Measurements from ENCODE around the gene IFT25.

Gene IFT25

DNA sequence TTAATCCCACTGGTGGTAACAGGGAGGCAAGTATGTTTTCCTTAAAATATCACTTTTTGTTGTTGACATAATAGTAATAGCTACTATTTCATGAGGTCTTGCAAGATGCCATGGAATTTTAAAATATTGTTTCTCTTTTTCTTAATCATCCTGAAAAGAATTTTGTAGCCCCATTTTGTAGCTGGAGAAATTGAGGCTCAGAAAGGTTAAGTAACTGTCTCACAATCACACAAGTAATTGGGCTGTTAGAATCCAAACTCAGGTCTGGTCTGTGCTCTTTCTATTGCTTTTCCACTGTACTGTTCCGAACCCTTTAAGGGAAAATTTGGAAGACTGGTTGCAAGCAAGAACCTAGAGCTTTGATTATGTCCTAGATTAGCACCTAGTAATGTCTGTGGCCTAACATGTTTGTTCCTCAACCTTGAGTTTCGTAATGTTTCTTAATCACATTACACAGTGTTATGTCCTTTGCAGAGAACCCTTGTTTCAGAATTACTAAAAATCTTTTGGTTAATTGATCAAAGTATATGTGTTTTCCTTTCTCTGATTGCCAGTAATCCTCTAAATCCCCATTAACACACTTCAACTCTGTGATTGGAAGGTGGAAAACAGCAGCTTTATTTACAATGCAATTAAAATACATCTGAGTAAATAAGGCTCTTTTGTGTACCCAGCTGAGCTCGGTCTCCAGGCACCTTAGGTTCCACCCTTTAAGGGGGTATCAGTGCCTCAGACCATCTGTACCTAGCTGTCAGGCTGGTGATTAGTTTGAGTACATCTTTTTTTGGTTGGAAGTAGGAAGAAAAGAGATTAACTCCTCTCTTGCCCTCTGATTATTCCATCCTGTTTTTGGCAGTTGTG lies 11.0 kb upstream of the IFT25 start:
- no peak for DNase-seq

DNA sequence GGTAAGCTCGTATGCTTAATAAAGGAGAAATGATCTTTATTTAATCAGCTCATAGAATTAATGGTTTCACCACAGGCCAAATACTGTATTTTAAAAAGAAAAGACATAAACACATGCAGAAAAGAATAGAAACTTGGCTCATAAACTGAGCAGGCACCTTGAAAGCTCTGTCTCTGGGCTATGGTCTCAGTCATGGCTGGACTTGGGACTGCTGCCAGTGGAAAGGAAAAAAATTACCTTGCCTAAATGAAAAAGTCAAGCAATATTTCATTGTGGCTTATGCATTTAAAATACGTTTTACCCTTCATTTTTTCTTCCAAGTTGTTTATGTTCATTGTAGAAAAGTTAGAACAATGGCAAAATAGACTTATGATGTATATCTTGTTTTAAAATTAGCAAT lies 8.6 kb upstream of the IFT25 start:
- no peak for DNase-seq

DNA sequence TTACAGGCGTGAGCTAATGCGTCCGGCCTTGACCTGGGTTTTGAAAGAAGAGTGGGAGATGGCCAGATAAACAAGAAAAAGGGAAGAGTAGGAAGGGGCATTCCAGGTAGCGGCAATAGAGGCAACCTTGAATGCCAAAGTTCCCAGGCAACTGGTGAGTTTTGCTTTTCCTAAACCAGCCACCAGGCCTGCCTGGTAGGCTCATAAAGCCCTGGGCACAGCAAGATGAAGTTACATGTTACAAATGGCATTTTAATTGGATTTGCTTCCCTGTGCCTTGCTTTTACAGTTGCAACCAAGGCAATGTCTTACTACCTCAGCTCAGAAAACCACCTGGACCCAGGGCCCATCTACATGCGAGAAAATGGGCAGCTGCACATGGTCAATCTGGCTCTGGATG lies 6.2 kb upstream of the IFT25 start:
- DNase-seq, result no peak

DNA sequence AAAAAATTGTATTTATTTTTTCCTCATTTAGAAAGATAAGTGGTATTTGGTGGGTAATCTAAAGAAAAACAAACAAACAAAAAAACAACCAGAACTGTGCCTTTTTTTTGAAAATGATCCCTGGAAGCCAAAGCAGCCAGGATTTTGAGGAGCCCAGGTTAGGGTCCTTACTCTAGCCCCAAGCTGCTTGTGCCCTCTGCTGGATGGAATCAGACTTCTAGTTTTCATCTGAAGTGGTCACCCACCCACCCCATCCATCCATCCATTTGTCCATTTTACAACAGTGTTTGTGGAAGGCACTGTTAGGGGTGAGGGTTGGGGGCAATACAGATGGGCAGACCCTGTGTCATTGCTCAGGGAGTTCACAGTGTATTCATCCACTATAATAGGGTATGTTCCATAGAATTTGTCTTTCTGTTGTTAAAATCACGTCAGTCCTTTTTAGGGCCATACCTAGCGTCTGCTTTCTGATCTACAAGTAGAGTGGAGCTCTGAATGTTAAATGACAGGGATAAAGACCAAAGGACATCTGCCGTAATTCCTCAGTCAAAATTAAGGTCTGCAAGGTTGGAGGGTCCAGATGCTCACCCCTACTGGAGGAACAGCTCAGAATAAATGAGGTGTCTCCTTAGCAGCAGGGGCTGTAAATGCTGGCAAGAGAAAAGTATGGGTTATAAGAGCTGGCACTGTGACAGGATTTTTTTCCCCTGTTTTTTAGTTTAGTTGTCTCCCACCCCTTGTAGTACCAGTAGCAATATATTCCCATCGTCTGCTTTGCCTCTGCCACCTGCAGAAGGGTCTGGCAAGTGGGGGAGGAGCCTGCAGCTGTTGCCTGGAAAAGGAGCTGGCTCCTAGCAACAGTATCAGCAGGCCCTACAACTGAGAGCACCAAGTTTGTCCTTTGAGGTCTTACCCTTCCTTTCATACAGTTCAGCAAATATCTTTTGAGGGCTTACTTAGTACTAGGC lies 3.8 kb upstream of the IFT25 start:
- no peak for DNase-seq

DNA sequence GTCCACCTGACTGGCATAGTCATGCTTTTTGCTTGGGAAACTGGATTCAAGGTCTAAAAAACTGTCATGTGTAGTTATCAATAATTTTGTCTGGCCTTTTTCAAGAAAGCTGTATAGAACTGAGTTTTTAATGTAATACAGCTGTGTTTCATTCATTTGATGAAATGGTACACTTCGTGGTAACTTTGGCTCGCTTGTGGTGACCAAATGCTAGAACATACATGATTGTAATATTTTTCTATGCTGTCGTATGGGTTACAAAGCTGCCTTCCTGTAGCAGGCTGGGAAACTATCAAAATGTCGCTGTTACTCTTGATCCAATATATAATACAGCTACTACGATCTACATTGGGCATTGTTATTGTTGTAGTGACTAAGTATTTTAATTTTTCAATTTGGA lies 2.8 kb upstream of the IFT25 start:
- DNase-seq, result no peak

DNA sequence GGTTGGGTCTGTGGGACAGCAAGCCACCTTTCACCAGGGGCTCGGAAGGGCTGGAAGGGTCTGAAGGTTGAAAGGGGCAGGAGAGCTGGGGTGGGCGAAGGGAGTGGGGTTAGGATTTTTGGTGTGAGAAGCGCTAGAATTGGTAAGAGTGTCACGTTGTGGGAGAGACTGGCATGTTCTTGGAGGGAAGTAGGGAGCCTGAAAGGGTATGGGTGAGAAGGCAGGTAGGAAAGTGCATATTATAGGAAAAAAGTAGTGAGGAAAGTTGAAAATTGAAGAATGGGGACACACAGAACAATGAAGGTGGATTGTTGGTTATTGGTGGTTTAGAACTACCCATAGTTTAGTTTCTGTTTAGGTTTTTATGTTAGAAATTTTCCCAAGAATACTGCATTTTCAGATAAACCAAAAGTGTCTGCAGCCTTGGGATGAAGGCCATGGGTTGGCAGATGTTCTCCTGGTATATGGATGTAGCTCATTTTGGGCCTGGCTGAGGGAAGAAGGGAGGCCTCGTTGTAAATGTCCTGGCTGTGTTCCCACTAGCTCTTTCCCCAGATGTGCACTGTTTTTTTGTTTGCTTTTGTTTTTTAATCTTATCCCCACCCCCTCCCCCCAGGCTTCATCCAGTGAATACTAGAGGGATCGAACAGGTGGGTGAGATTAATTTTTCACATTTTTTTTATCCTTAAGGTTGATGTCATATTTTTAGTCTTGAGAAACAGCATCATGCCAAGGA lies 1.8 kb upstream of the IFT25 start:
- no peak for DNase-seq

DNA sequence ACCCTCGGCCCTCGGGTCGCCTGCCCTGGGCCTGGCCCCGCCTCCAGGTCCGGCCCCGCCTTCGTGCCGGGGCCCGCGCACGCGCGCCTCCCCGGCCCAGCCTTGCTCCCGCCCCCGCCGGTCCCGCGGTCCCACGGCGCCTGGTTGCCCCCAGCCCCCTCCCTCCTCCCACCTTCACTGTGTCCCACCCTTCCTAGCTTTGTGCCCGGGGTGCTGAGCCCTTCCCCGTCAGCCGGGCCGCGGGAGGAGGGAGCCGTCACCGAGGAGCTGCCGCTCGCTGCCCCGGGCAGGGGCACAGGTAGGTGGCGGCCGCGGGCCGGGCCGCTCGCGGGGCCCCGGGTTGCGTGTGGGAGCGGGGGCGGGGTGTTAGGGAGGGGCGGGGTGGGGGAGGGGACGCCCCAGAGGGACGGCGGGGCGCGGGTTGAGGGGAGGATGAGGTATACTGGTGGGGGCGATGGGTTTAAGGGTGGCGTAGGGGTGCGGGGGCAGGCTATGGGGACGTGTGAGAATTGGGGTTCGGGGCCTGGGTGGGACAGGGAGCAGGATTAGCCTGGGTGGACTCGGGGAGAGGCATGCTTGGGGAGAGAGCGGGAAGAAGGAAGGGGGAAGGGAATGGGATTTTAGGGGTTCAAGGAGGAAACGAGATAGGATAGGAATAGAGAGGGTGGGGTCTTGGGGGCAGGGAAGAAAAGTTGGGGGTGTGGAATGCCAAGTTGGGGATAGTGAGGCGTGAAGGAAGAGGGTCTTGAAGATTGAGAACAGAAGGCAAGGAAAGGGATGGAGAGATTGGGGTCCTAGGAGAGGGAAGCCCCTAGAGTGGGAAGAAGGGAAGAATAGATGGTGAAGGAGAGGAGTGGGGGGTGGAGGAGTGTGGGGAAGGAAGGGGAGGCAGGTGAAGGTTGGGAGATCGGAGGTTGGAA lies 1.0 kb upstream of the IFT25 start, which contains the start of gene LRRC42:
LRRC42 (plus strand) TSS at position 99 of the 920 bp plus-strand sequence. CDS start 5,650 bp downstream, outside the sequence.
- no peak for DNase-seq

DNA sequence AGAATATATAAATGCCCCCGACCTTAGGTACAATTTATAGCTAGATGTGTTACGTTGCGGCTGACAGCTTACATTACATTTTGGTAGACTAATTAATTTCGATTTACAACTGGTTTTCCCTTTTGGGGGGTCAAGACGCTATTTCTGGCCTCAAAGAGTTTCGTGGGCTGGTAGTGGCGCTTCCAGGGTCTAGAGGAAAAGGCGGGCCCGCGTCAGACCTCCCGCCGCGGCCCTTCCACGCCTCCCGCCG lies 391 bp downstream of the IFT25 start:
- DNase-seq, result no peak

DNA sequence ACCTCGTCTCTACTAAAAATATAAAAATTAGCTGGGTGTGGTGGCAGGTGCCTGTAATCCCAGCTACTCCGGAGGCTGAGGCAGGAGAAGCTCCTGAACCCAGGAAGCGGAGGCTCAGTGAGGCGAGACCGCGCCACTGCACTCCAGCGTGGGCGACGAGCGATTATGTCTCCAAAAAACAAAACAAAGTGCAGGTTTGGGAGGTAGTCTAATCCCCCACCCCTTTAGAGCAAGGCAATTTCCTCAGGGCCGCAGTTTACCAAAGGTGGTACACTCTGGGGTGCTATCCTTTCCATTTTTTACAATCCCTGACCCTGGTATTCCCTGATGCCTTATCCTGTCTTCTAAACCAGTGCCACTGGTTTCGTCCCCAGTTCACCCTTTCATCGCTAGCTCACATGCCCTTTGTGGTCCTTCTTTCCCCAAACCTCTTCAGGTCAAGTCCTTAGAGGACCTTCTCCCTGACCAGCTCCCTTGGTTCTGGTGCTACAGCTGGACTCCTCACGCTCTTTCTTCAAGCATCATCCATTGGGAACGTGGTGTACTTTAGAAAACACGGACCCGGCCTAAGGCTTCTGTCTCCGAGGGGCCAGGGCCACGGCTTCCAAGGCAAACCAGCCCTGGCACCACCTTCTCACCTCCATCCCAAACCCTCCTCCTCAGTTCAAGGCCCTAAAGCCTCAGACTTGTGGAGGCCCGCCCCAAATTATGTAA lies 873 bp downstream of the IFT25 start:
- DNase-seq, result no peak

DNA sequence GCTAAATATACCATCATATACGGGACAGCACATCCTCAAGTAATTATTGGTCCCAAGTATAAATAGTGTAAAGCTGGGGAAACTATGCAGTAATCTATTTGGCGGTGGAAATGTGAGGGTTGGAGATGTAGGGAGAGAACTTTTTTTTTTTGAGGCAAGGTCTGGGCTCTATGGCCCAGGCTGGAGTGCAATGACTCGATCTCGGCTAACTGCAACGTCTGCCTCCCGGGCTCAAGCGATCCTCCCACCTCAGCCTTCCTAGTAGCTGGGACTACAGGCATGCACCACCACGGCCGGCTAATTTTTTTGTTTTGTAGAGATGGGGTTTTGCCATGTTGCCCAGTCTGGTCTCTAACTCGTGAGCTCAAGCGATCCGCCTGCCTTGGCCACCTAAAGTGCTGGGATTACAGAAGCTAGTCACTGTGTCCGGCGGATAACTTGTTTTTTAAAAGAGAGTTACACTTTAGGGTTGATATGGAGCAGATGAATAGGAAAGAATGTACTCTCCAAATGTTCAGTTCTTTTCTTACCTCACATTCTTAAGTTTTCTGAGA lies 1.9 kb downstream of the IFT25 start:
- DNase-seq, result no peak

DNA sequence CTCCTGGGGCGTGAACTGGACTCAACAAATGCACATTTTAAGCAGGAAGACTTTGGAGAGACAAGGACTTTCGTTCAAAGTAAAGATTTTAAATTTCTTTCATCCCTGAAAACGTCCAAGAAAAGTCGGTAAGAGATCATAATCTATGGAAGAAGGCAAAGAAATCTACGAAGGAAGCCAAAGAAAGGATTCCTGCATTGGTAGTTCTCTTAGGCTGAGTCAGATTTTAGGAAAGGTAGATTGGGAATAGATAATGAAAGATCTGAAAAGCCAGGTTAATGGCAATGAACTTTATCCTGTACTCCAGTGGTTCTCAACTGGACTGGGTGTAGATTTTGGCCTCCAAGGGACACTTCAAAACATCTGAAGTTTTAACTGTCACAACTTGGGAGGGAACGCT lies 2.4 kb downstream of the IFT25 start:
- DNase-seq, result no peak

DNA sequence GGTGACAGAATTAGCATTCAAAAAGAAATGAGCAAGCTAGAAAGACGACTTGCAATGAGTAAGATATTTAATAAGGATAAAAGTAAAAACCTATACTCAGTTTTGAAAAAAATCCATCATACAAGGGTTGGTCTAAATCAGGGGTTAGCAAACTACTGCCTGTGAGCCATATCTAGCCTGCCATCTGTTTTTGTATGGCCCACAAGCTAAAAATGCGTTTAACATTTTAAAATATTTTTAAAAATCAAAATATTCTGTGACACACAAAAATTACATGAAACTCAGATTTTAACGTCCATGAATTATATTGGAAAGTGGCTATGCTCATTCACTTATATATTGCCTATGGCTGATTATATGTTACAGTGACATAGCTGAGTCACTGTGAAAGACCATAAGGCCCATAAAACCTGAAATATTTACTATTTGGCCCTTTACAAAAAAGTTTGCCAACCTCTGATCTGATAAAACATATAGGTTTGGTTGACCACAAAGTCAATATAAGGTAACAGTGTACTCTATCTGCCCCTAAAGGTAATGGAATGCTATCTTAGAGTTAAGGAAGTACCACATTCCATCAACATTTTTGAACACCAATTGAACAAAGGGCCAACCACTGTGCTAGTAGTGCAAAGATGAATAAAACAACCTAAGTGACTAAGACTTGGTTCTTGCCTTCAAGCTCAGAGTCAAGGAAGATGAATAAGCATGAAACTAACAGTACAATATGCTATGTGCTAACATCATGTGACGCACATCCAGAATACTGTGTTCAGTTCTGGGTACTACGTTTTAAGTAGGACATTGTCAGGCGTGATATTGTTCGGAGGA lies 3.2 kb downstream of the IFT25 start:
- DNase-seq, result no peak

DNA sequence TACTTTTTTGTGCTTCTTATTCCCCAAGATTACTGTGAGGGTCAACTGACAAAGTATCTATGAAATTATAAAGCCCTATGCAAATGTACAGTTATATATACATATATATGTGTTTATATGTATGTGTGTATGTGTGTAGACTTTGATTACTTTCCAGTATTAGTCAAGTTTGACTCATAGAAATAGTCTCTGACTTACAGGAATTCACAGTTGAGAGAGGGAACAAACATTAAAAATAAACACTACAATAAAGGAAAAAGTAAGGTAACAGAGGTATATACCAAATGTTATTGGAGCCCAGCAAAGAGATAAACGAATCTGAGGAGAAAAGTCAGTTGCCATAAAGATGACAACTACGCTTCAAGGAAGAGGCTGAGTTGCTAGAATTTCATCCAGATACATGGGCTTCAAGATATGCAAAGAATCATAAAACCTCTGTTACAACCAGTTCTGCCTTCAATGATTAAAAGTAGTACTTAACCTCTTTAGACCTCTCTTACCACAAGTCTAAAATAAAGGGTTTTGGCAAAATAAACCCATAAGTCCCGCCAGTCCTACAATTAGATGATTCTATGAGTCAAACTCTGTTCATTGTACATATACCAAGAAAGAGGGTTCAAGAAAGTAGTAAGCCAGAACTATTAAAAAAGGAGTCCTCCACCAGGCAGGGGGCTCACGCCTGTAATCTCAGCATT lies 7.2 kb downstream of the IFT25 start:
- DNase-seq, result no peak

DNA sequence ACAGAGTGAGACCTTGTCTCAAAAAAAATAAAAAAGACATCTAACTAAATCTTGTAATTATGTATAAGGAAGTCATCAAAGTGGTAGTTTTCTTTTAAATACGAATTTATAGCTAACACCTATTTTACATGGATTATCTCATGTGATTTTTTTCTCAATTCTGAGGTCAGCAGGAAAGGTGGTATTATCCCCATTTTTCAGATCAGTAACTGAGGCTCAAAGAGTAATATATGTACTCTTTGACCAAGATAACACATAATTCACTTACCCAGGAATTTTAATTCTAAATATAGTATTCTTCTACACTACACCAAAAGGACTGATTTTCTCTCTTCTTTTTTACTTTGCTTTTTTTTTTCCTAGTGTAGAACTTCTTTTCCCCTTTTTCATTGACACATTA lies 9.1 kb downstream of the IFT25 start:
- no peak for DNase-seq

DNA sequence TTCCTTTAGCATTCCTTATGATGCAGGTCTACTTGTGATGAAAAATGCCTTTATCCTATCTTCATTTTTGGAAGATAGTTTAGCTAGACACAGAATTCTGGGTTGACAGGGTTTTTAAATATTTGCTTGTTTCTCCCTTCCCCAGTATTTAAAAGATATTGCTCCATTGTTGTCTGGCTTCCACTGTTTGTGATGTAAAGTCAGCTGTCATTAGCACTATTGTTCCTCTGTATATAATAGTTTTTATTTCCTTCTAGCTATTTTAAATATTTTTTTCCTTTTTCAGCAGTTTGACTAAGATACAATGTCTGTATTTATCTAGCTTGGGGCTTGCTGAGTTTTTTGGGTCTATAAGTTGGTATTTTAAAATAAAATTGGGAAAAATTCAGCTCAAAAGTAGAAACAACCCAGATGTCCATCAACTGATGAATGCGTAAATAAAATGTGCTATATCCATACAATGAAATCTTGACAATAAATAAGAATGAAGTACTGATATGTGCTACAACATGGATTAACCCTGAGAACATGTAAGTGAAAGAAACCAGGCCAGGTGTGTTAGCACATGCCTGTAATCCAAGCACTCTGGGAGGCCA lies 11.2 kb downstream of the IFT25 start:
- DNase-seq, result no peak

DNA sequence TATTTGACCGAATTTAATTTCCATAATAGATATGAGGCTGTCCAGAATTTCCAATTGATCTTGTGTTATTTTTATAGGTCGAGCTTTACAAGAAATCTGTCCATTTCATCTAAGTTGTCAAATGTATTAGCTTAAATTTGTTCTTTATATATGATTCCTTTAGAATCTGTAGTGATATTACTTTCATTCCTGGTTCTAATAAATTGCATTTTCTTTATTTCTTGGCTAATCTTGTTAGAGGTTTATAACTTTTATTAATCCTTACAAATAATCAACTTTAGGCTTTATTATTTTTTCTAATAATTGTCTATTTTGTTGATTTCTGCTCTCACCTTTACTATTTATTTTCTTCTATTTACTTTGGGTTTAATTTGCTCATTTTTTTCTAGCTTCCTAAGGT lies 14.0 kb downstream of the IFT25 start:
- DNase-seq, result no peak

DNA sequence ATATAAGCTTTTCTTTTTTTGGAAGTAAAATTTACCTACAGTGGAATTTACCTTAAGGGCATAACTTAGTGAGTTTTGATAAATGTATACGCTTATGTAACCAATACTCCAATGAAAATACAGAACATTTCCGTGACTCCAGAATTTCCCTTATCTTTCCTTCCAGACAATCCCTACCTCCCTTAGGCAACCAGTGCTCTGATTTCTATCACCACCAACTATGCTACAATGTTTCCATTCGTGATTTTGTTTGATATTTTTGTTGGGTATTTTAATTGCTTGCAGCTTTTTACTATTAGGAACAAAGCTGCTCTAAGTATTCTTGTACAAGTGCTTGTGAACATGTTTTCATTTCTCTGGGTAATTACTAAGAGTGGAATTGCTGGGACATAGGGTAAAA lies 14.6 kb downstream of the IFT25 start:
- no peak for DNase-seq

DNA sequence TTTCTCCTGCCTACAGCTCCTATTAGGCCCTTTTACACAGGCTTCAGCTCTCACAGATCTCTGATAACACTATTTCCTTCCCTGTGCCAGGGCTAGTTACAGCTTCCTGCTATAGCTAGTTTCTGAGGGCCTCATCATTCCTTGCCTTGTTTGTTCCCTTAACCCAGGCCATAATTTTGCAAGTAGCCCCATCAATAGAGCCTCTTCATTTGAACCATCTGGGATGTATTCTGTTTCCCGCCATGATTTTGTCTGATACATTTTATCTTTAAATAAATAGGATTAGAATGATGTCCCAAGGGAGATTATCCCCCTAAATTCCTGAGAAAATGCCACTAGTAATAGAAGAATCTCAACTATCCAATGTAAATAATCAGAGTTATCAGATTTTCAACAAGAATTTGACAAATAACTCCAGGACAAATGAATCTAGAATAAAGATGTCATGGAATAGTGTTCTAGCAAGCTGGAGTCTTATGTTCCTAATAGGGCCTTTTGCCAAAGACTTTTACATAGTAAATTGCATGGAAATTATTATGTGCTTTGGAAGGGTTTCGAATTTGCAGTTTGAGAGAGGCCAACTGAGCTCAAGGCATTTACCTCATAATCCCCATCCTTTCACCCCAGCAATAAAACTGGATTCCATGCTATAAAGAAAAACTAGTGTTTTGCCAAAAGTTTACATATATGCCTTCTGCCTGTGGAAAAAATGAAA lies 16.1 kb downstream of the IFT25 start:
- no peak for DNase-seq
